ENCODE measurements around the gene SPOCD1.

The SPOCD1 gene

DNA sequence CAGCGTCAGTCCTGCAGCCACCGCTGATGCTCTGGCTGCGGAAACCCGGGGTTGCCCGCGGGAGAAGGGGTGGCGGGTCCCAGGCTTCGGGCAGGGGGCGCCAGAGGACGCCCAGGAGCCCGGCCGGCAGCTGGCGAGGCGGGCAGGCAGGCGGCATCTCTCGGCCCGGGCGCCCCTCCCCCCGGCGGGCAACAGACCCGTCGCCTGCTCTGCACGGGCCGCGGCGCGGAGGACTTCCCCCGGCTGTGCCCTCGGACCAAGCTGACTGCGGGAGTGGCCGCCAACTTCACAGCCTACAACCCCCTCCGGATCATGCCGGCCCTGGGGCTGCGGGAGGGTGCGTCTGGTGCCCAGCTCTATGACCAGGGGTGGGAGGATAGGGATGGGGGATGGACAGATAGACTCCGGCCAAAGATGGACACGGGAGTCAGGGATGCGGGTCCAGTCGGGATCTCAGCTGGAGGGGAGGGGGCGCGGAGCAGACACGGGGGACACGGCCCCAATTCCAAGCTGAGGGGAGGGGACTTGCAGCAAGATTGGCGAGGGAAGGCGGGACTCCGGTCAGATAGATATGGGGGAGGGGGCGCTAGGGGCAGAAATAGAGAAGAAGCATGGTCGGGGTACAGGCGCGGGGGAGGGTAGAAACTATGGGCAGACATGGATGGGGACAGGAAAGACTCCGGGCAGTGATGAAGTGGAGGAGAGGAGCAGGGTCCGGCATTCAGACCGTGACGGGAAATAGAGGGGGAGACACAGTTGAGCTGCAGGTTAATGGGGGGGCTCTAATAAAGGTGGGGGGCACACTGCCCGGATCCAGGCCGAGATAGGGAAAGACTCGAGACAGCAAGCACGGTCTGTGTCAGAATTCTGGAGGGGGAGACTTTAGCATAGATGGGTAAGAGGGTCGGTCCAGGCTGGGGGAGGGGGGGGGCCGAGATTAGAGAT lies 52.8 kb downstream of the SPOCD1 start (continued):
- TF ChIP-seq ZIC2 (tag by site-specific recombination; IDR thresholded peaks at IDR 0.05) (peak; percentile 29; the same call in 1 of the 2 replicates), ZNF324 (tag by site-specific recombination; IDR thresholded peaks at IDR 0.05) (no peak), ZNF560 (tag by site-specific recombination; IDR thresholded peaks at IDR 0.05; ENCODE audit: borderline replicate concordance) (no peak), ZNF660 (tag by site-specific recombination; IDR thresholded peaks at IDR 0.05) (peak; percentile 90), GFI1B (tag by site-specific recombination; IDR thresholded peaks at IDR 0.05) (no peak), ZSCAN23 (tag by site-specific recombination; IDR thresholded peaks at IDR 0.05) (no peak), ZNF274 (IDR thresholded peaks at IDR 0.05; ENCODE audit: low read length) (no peak), ZNF274 (tag by site-specific recombination; IDR thresholded peaks at IDR 0.05; ENCODE audit: borderline replicate concordance) (no peak), ZNF624 (tag by site-specific recombination; IDR thresholded peaks at IDR 0.05) (no peak), ZNF621 (tag by site-specific recombination; IDR thresholded peaks at IDR 0.05) (no peak), ZNF558 (tag by site-specific recombination; IDR thresholded peaks at IDR 0.05) (no peak), ZBTB11 (tag by site-specific recombination; conservative IDR thresholded peaks at IDR 0.05; ENCODE audit: low read depth) (0 out of 2 replicates have a peak, but pooled peaks have one; percentile 12), ZNF112 (tag by site-specific recombination; IDR thresholded peaks at IDR 0.05) (no peak), ZNF311 (tag by site-specific recombination; IDR thresholded peaks at IDR 0.05; ENCODE audit: borderline replicate concordance) (no peak), ZSCAN16 (tag by site-specific recombination; IDR thresholded peaks at IDR 0.05) (no peak), ZBTB48 (tag by site-specific recombination; IDR thresholded peaks at IDR 0.05) (peak; percentile 43; the same call in 1 of the 2 replicates), KLF7 (tag by site-specific recombination; IDR thresholded peaks at IDR 0.05; ENCODE audit: borderline replicate concordance) (no peak), ZNF792 (tag by site-specific recombination; IDR thresholded peaks at IDR 0.05) (no peak), CTCF (tag by site-specific recombination; IDR thresholded peaks at IDR 0.05) (peak; percentile 68), ZNF600 (tag by site-specific recombination; IDR thresholded peaks at IDR 0.05) (peak; percentile 61; the same call in 1 of the 2 replicates), GLI2 (tag by site-specific recombination; IDR thresholded peaks at IDR 0.05; ENCODE audit: borderline replicate concordance, low read depth) (no peak), SCRT1 (tag by site-specific recombination; IDR thresholded peaks at IDR 0.05; ENCODE audit: borderline replicate concordance) (no peak), ZNF639 (tag by site-specific recombination; IDR thresholded peaks at IDR 0.05) (no peak), ZXDB (tag by site-specific recombination; IDR thresholded peaks at IDR 0.05) (peak; percentile 64), ZNF529 (tag by site-specific recombination; IDR thresholded peaks at IDR 0.05; ENCODE audit: insufficient replicate concordance) (no peak), ZNF23 (tag by site-specific recombination; IDR thresholded peaks at IDR 0.05; ENCODE audit: borderline replicate concordance) (no peak), ZNF155 (tag by site-specific recombination; IDR thresholded peaks at IDR 0.05) (no peak), ZNF488 (tag by site-specific recombination; IDR thresholded peaks at IDR 0.05) (no peak), SETDB1 (IDR thresholded peaks at IDR 0.05; ENCODE audit: insufficient read length, low read length) (no peak), ZNF473 (tag by site-specific recombination; IDR thresholded peaks at IDR 0.05) (no peak)
- TF ChIP-seq, protein P1, sequence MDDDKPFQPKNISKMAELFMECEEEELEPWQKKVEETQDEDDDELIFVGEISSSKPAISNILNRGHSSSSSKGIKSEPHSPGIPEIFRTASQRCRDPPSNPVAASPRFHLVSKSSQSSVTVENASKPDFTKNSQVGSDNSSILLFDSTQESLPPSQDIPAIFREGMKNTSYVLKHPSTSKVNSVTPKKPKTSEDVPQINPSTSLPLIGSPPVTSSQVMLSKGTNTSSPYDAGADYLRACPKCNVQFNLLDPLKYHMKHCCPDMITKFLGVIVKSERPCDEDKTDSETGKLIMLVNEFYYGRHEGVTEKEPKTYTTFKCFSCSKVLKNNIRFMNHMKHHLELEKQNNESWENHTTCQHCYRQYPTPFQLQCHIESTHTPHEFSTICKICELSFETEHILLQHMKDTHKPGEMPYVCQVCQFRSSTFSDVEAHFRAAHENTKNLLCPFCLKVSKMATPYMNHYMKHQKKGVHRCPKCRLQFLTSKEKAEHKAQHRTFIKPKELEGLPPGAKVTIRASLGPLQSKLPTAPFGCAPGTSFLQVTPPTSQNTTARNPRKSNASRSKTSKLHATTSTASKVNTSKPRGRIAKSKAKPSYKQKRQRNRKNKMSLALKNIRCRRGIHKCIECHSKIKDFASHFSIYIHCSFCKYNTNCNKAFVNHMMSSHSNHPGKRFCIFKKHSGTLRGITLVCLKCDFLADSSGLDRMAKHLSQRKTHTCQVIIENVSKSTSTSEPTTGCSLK (tag by site-specific recombination; IDR thresholded peaks at IDR 0.05): no peak

Measured in HEK293 (cell line).